ENCODE data around the gene PLA2G12B.
"Not testable (repeated sequence)": the region's sequence is repeated elsewhere in the genome, so short reads cannot be mapped to it uniquely, and the experiment has no call there.

The PLA2G12B gene, protein sequence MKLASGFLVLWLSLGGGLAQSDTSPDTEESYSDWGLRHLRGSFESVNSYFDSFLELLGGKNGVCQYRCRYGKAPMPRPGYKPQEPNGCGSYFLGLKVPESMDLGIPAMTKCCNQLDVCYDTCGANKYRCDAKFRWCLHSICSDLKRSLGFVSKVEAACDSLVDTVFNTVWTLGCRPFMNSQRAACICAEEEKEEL

DNA sequence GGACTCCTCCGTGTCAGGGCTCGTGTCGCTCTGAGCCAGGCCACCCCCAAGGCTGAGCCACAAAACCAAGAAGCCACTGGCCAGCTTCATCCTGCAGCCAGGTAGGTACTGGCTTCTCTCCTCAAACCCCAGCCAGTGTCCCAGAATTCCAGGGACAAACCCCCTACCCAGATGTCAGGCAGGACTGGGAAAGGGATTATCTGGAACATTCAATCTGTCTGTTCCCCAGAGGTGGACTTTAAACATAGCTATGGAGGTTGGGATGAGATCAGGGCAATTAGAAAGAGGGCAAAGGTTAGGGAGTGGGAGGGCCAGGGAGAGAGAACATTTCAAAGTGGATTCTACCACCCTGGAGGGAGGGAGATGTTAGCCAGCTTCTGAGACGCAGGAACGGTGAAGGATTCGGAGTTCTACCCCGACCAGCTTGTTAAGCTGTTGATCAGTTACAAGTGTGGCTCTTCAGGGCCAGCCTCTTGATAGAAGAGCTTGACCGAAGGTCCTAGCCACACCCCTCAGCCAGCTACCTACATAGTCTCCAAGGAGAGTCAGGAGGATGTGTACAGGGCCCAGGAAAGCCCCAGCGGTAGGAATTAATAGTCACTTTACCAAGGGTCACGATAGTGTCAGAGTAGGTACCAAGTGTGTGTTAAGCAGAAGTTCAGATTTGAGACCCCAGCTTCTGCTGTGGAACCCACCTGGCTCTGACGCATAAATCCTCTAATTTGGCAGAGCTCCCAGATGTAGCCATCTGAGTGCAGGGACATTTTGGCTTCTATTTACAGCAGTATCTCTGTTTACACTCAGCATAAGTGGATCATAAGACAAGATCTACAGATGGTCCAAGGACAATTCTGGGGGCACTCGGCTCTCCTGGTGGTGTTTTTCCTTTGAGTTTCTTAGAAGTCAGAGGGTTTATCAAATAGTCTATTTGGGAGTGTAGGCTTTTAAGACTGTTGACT lies at the start of gene PLA2G12B:
PLA2G12B (minus strand) TSS at position 211 of the 959 bp plus-strand sequence; CDS start at position 90, 121 bp downstream.
- no peak for DNase-seq (ENCODE audit: low read depth)

DNA sequence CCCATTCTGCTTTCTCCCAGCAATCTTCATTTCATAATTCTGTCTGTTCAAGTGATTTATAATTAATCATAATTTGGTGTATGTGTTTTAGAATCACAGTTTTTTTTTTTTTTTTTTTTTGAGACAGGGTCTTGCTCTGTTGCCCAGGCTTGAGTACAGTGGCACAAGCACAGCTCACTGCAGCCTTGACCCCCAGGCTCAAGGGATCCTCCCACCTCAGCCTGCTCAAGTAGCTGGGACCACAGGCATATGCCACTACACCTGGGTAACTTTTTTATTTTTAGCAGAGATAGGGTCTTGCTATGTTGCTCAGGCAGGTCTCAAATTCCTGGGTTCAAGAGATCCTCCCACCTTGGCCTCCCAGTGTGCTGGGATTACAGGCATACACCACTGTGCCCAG lies 49.2 kb upstream of the PLA2G12B start:
- no peak for DNase-seq (ENCODE audit: low read depth)

DNA sequence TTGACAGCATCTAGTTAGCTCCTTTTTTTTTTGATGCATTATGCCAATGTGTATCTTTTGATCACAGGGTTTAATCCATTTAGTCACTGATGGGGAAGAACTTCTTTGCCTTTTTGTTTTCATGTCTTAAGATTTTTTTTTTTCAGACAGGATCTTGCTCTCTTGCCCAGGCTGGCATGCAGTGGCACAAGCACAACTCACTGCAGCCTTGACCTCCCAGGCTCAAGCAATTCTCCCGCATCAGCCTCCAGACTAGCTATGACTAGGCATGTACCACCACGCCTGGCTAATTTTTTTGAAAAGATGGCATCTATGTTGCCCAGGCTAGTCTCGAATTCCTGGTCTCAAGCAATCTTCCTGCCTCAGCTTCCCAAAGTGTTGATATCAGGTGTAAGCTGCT lies 46.4 kb upstream of the PLA2G12B start:
- DNase-seq (ENCODE audit: low read depth): no peak

DNA sequence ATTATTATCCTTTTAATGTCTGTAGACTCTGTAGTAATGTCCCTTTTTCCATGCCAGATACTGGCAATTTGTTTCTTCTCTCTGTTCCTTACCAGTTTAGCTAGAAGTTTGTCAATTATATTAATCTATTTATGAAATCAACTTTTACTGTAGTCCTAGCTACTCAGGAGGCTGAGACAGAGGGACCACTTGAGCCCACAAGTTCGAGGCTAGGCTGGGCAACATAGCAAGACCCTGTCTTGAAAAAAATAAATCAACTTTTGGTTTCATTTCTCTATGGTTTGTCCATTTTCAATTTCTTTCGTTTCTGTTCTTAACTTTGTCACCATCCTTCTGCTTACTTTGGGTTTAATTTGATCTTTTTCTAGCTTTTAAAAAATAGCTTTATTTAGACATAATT lies 42.5 kb upstream of the PLA2G12B start:
- DNase-seq (ENCODE audit: low read depth): no peak

DNA sequence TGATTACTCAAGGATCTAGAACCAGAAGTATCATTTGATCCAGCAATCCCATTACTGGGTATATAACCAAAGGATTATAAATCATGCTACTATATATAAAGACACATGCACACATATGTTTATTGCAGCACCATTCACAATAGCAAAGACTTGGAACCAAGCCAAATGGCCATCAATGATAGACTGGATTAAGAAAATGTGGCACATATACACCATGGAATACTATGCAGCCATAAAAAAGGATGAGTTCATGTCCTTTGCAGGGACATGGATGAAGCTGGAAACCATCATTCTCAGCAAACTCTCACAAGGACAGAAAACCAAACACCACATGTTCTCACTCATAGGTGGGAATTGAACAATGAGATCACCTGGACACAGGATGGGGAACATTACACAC lies 40.9 kb upstream of the PLA2G12B start:
- not testable (repeated sequence) for DNase-seq (ENCODE audit: low read depth)

DNA sequence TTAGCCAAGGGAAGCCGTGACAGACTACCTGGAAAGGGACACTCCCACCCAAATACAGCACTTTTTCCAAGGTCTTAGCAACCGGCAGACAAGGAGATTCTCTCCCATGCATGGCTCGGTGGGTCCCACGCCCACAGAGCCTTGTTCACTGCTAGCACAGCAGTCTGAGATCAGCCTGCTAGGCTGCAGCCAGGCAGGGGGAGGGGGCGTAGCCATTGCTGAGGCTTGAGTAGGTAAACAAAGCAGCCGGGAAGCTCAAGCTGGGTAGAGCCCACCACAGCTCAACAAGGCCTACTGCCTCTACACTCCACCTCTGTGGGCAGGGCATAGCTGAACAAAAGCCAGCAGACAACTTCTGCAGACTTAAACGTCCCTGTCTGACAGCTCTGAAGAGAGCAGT lies 35.2 kb upstream of the PLA2G12B start:
- DNase-seq (ENCODE audit: low read depth): not testable (repeated sequence)

DNA sequence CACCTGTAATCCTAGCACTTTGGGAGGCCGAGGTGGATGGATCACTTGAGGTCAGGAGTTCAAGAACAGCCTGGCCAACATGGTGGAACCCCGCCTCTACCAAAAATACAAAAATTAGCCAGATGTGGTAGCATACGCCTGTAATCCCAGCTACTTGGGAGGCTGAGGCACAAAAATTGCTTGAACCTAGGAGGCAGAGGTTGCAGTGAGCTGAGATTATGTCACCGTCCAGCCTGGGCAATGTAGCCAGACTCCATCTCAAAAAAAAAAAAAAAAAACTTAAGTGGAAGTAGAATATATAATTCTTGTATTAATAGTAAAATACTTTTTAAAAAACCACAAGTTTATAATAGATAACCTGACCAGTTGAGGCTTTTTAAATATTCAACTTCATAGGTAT lies 30.0 kb upstream of the PLA2G12B start:
- not testable (repeated sequence) for DNase-seq (ENCODE audit: low read depth)

DNA sequence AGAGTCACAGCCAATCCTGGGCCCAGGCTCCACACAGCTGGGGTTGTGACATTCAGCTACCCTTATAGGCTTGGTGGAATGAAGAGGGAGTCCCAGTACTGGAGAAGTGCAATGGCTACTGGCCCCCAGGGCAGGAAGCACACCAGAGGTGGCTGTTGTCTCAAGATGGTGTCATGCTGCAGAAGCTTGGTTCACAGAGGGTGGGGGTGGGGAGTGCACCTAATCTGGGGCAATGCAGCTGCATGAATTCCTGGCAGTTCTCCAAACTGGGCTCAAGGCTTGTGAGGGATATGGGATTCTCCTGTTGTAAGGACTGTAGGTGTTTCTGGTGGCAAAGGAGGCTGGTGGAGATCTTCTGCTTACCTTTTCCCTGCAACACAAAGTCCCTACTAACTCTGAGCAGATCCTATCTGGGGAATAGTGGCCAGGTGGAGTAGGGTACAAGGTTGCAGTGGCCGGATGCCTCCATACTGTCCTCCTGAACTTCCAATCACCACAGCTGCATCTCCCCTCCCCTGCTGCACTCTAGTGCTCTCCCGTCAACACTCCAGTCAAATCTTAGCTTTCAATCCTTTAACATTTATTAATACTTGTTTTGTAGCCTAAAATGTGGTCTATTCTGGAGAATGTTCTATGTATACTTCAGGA lies 27.4 kb upstream of the PLA2G12B start:
- DNase-seq (ENCODE audit: low read depth): no peak

DNA sequence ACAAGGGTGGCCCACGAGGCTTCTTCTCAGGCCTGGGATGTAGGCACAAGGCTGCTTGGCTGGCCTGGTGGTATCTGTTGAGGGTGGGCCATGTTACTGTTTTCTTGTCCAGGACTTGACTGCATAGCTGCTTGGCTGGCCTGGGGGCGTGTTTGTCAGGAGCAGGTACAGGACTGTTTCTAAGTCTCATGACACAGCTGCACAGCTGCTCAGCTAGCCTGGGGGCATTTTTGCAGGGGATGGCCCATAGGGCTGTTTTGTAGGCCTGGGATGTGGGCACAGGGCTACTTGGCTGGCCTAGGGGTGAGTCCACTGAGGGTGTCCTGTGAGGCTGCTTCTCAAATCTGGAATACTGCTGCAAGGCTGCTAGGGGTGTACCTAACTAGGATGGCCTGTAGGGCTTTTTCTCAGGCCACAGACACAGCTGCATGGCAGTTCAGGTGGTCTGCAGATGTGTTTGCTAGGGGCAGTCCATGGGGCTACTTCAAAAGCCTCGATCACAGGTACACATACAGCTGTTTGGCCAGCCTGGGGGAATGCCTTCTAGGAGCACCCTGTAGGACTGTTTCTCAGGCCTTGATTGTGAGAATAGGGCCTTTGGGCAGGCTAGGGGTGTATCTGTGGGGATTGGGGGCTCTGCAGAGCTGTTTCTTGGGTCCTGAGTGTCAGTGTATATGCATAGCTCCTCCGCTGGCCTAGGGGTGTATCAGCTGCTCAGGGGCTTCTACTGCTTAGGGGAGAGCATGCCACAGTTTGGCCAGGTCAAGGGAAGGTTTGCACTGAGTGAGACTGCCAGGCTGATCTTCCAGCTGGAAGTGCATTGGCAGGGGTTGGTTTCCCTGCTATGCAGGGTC lies 26.6 kb upstream of the PLA2G12B start:
- no peak for DNase-seq (ENCODE audit: low read depth)

DNA sequence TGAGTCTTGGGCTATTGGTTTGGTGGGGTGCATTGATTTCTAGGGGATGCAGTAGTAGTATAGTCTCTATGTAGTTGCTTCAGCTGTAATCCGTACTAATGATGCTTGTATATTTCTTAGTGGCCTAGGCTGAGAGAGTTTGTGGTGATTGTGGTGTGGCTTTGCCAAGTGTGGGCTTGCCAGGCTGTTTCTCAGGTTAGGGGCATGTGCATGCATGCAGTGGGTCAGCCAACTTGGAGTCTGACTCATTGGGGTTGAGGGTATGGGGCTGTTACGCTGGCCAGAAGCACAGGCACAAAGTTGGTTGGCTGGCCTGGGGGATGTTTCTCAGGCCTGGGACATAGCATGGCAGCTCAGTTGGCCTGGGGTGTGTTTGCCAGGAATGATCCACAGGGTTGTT lies 25.7 kb upstream of the PLA2G12B start:
- DNase-seq (ENCODE audit: low read depth): no peak

DNA sequence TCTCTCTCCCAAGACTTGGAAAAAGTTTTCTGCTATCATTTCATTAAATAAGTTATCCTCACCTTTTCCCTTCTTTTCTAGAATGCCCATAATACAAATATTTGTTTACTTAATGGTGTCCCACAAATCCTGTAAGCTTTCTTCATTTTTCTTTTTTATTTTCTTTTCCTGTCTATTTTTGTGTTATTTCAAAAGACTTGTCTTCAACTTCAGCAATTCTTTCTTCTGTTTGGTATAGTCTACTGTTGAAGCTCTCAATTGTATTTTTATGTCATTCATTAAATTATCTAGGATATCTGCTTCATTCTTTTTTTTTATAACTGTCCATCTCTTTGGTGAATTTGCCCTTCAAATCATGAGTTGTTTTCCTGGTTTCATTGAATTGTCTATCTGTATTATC lies 25.1 kb upstream of the PLA2G12B start:
- DNase-seq (ENCODE audit: low read depth): no peak

DNA sequence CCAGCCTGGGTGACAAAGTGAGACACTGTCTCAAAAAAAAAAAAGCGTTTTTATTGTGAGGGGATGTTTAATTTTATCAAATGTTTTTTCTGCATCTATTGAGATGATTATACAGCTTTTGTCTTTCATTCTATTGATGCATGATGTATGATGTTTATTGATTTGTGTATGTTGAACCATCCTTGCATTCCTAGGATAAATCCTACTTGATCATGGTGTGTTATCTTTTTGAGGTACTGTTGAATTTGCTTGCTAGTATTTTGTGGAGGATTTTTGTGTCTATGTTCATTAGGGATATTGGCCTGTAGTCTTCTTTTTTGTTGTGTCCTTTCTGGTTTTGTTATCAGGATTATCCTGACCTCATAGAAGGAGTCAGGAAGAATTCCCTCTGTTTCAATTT lies 22.3 kb upstream of the PLA2G12B start:
- DNase-seq (ENCODE audit: low read depth): no peak

DNA sequence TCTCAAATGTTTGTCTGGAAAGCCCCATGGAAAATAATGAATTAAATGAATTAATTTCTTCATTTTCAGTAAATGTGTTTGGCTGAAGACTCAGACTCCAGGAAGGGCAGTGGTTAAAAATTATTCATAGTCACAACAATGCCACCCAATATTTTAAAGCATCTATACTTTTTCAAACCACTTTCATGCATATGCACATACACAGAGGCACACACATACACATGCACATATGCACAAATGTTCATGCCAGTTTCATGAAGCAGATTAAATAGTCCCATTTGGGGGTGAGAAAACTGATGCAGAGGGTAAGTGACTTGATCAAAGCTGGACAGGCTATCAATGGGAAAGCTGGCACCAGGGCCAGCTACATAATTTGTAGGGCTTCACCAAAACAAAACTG lies 1.4 kb upstream of the PLA2G12B start:
- no peak for DNase-seq (ENCODE audit: low read depth)

DNA sequence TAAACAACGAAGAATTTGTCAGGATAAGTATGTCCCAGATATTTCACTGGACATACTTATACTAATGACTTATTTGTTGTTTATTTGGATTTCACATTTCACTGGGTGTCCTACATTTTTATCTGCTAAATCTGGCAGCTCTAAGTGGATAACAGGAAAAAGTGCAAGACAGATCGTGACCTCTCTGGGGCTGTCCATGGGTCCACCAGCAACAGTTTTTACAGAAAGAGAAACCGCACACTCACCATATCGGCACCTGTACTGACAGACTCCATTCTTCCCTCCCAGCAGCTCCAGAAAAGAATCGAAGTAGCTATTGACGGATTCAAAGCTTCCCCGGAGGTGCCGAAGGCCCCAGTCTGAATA lies 393 bp downstream of the PLA2G12B start:
- no peak for DNase-seq (ENCODE audit: low read depth)

DNA sequence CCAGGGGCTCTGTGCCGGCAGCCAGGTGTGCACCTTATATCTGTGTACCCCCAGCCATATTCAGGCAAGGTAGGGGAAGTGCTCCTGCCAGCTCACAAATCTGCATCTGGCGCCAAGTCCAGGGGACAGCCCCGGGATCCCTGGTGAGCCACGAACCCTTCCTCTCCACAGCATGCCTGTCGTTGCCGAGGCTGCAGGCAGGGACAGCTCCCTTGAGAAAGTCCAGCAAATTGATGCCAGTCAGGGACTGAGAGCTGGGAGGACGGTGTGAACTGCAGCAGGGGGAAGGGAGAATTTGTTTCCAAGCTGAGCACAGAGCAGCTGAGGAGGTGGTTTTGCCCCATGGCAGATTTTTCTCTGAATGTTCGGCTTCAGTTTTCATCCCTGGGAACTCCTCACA lies 919 bp downstream of the PLA2G12B start:
- no peak for DNase-seq (ENCODE audit: low read depth)

DNA sequence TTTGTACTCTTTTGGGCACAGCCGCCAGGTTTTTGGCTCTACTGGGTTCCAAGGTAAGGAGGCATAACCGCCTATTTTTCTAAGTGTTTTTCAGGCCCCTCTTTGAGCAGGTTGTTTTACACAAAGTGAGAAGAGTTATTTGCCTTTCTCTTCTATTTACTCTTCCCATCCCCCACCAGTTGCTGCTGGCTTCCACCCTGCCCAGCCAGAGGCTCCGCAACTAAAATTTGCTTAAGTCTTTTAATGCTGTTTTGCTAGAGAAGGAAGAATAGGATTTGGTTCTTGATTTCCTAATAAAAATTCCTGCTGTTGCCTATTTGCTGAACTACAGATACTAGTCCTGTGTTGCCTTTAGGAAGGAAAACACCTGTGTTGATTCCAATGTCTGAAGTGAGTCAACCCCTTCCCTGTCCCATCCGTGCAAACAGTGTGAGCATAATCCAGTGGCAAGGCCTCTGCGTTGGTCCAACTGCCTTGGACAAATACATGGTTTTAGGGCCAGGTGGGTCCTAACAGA lies 1.9 kb downstream of the PLA2G12B start:
- DNase-seq (ENCODE audit: low read depth): no peak

DNA sequence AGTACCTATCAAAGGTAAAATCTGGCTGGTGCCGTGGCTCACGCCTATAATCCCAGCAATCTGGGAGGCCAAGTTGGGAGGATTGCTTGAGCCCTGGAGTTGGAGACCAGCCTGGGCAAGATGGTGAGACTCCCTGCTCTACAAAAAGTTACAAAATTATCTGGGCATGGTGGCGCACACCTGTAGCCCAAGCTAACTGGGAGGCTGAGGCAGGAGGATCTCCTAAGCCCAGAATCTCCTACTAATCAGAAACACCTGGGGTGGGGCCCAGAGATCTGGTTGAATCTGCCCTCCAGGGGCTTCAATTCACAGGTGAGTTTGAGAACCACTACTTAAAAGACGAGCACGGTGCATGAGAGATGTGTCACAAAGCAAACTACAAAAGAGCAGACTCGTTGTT lies 2.4 kb downstream of the PLA2G12B start:
- no peak for DNase-seq (ENCODE audit: low read depth)

DNA sequence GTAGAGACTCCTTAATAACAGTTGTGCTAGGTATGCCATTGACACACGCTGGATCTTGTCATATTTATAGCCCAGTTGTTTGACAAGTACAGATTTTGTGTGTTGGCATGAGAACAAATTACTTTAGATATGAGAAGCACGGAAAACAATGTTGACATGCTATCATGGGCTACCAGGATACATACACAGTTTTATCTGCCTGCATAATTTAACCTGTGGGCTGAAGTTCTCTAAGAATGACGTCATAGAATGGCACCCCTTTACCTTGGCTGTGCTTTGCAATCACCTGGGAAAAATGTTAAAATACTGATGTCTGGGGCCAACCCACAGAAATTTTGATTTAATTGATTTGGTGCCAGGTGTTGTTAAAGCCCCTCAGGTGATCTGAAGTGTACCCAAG lies 2.8 kb downstream of the PLA2G12B start:
- DNase-seq (ENCODE audit: low read depth): no peak

DNA sequence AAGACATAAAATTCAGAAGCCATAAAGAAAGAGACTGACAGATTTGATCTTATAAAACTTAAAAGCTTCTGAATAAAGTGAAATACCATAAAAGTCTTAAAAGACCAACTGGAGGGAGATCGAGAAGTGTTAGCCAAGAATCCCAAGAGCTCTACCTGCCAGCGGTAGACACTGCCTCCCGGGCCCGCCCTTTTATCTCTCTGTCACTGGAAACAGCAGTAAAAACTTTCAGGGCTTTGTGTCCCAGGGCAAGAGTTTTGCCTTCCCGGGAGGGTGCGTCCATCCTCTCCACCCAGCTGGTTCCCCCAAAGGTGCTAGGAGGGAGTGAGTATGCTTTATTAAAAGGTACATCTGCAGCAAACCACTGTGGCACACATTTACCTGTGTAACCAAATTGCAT lies 5.8 kb downstream of the PLA2G12B start:
- no peak for DNase-seq (ENCODE audit: low read depth)

DNA sequence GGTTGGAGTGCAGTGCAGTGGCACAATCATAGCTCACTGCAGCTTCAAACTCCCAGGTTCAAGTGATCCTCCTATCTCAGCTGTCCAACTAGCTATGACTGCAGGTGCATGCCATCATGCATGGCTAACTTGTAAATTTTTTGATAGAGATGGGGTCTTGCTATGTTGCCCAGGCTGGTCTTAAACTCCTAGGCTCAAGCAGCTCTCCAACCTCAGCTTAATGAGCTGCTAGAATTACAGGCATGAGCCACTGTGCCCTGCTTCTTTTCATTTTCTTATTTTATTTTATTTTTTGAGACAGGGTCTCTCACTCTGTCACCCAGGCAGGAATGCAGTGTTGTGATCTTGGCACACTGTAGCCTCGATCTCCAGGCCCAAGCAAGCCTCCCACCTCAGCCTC lies 7.6 kb downstream of the PLA2G12B start:
- no peak for DNase-seq (ENCODE audit: low read depth)

DNA sequence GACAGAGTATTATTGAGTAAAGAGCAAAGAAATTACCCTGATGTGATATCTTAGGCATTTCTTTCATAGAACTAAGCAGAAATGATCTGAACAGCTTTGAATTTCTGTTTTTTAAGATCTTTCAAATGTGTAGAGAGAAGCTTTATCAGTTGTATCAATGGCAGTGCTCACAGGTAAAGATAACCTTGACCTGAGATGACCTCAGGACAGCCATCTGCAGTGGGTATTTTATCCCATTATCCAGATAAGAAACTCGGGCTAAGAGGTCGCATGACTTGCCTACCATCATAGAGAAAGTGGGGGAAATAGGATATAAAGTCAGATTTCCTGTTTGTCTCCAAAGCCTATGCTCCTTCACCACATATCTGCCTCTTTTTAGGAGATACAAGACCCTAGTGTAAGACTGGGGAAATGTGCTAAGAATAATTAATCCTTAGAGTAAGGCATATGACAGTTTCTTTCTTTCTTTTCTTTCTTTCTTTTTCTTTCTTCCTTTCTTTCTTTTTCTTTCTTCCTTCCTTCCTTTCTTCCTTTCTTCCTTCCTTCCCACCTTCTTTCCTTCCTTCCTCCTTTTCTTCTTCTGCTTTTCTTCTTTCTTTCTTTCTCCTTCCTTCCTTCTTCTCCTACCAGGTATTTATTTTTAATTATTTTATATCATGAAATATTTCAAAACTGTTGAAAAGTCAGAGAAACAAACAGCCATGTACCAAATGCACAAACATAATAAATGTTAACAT lies 10.9 kb downstream of the PLA2G12B start:
- no peak for DNase-seq (ENCODE audit: low read depth)
